IMR-90 (cell line): ENCODE results near the gene SLC18A2.

Experiments
- BHLHE40 ChIP-seq: fragments of 150-350 bp; IDR thresholded peaks from 2 replicates; pipeline ENCODE4 v1.6.1; 2016; ENCODE audit warnings: mild to moderate bottlenecking, low read depth, low read length
- CEBPB ChIP-seq: IDR thresholded peaks from 2 replicates; pipeline ENCODE4 v1.6.1; 2012; ENCODE audit warnings: low read depth, low read length, improper control_type of control experiment
- CHD1 ChIP-seq: IDR thresholded peaks from 2 replicates; pipeline ENCODE4 v1.6.1; 2012; ENCODE audit warnings: low read depth, low read length, improper control_type of control experiment
- CTCF ChIP-seq: conservative IDR thresholded peaks from 2 replicates; pipeline ENCODE4 v1.5.1; 2012; ENCODE audit warnings: mild to moderate bottlenecking, low read depth, low read length, improper control_type of control experiment
- ELK1 ChIP-seq: fragments of 150-350 bp; IDR thresholded peaks from 2 replicates; pipeline ENCODE4 v1.6.1; 2016; ENCODE audit warnings: low read depth, mild to moderate bottlenecking, low read length, moderate library complexity, borderline replicate concordance
- MAFK ChIP-seq: IDR thresholded peaks from 2 replicates; pipeline ENCODE4 v1.6.1; 2012; ENCODE audit warnings: low read depth, low read length, improper control_type of control experiment
- NFE2L2 ChIP-seq: fragments of 150-350 bp; IDR thresholded peaks from 2 replicates; pipeline ENCODE4 v1.6.1; 2016; ENCODE audit warnings: low read depth, mild to moderate bottlenecking, low read length
- POLR2A ChIP-seq: IDR thresholded peaks from 2 replicates; pipeline ENCODE4 v1.6.1; 2012; ENCODE audit warnings: mild to moderate bottlenecking, low read depth, low read length
- RAD21 ChIP-seq: IDR thresholded peaks from 2 replicates; pipeline ENCODE4 v1.6.1; 2012; ENCODE audit warnings: low read length, improper control_type of control experiment
- RCOR1 ChIP-seq: IDR thresholded peaks from 2 replicates; pipeline ENCODE4 v1.6.1; 2012; ENCODE audit warnings: mild to moderate bottlenecking, low read length, improper control_type of control experiment; ENCODE audit not compliant: insufficient replicate concordance
- RFX5 ChIP-seq: IDR thresholded peaks from 2 replicates; pipeline ENCODE4 v1.8.0; 2012; ENCODE audit warnings: low read depth, mild to moderate bottlenecking, low read length, moderate library complexity
- SMC3 ChIP-seq: fragments of 150-350 bp; IDR thresholded peaks from 2 replicates; pipeline ENCODE4 v1.6.1; 2016; ENCODE audit warnings: low read depth, mild to moderate bottlenecking, antibody characterized with exemption, low read length, moderate library complexity
- USF2 ChIP-seq: fragments of 150-350 bp; IDR thresholded peaks from 2 replicates; pipeline ENCODE4 v1.6.1; 2017; ENCODE audit warnings: mild to moderate bottlenecking, antibody characterized with exemption, low read length, low read depth

GRCh38 chr10:117239721-117240620 lies 943 bp upstream of the SLC18A2 start:
- TF ChIP-seq CEBPB (no peak), CTCF (no peak), RFX5 (no peak), POLR2A (no peak), SMC3 (no peak), MAFK (no peak), CHD1 (no peak), USF2 (no peak), RCOR1 (no peak), BHLHE40 (no peak), RAD21 (no peak), NFE2L2 (no peak), ELK1 (no peak)
